Activated CD8-positive, alpha-beta T cell treated with anti-CD3 and anti-CD28 coated beads, Interleukin-2, amount 10 ng/mL, durations not matched to agents 7 days and 5 days (primary cell): ENCODE results near the gene GINS3. TPM values are rescaled to one million over a fixed set of nuclear protein-coding genes. Genes with fewer than 3 reads are reported as not detected.

Source experiments
- ATAC-seq: fragments of 150-1000 bp; cut with Tn5 transposase; one replicate; pipeline ENCODE4 v1.10.0; 2021; ENCODE audit warnings: moderate library complexity
- CTCF ChIA-PET: fragments of 350-600 bp; sonication (Branson Sonifier 250); formaldehyde crosslinking; loops from one replicate; lab custom pipeline; 2021; ENCODE audit warnings: antibody characterized with exemption; lab: Charles Lee
- POLR2A ChIA-PET: fragments of 350-600 bp; sonication (Branson Sonifier 250); formaldehyde crosslinking; loops from one replicate; lab custom pipeline; 2021; ENCODE audit warnings: antibody characterized with exemption; lab: Charles Lee
- DNase-seq: peaks from one replicate; pipeline ENCODE4 v3.0.0-alpha.2; 2020
- H3K27ac Mint-ChIP-seq: one replicate; pipeline ENCODE4 v1.8.0; 2021; ENCODE audit warnings: mild to moderate bottlenecking, mixed read lengths
- H3K27me3 Mint-ChIP-seq: one replicate; pipeline ENCODE4 v1.8.0; 2021; ENCODE audit warnings: low read depth, mixed read lengths
- H3K36me3 Mint-ChIP-seq: one replicate; pipeline ENCODE4 v1.8.0; 2021; ENCODE audit warnings: low read depth, mixed read lengths
- H3K4me1 Mint-ChIP-seq: one replicate; pipeline ENCODE4 v1.8.0; 2021; ENCODE audit warnings: low read depth, mixed read lengths
- H3K4me3 Mint-ChIP-seq: one replicate; pipeline ENCODE4 v1.8.0; 2021; ENCODE audit warnings: mild to moderate bottlenecking, mixed read lengths
- H3K9me3 Mint-ChIP-seq: one replicate; pipeline ENCODE4 v1.8.0; 2022; ENCODE audit warnings: mixed read lengths; ENCODE audit not compliant: insufficient read depth
- total RNA-seq, 2 experiments: library from RNA; stranded (reverse); gene quantifications; one replicate each; pipeline ENCODE4 v1.2.3, GENCODE V29; 2021

Gene GINS3
- total RNA-seq, 2 experiments from 2014 or later = 16.3 to 18.0 TPM

- DNase-seq (no peak), ATAC-seq (no peak)
- no peaks in the 10 kb centered on the region for H3K36me3 Mint-ChIP-seq
- H3K27me3 Mint-ChIP-seq = peaks cover 24% of the 10 kb centered on the region
- ChIA-PET POLR2A (interaction anchor here (0.6 kb wide), 1 partner anchor 1871 kb away, joined by 4 read pairs; no protein-coding TSS in a partner anchor), CTCF (interaction anchor here (0.8 kb wide), 1 partner anchor 20 kb away, joined by 3 read pairs; no protein-coding TSS in a partner anchor)
- no peaks in the 10 kb centered on the region for H3K9me3 Mint-ChIP-seq
- no peaks in the 10 kb centered on the region for H3K4me1 Mint-ChIP-seq
- H3K27ac Mint-ChIP-seq = no peak overlapping the region
- no peak overlapping the region for H3K4me3 Mint-ChIP-seq
Measured at GRCh38 chr16:58366247-58367031, 25.8 kb upstream of the GINS3 start.

GRCh38 chr16:58367252-58367651 lies 25.0 kb upstream of the GINS3 start:
- no peak overlapping the region for H3K4me3 Mint-ChIP-seq
- H3K4me1 Mint-ChIP-seq = no peaks in the 10 kb centered on the region
- ChIA-PET POLR2A (interaction anchor here (0.6 kb wide), 1 partner anchor 1870 kb away, joined by 4 read pairs; no protein-coding TSS in a partner anchor), CTCF (interaction anchor here (0.8 kb wide), 1 partner anchor 30 kb away, joined by 3 read pairs; no protein-coding TSS in a partner anchor)
- H3K9me3 Mint-ChIP-seq = no peaks in the 10 kb centered on the region
- no peaks in the 10 kb centered on the region for H3K36me3 Mint-ChIP-seq
- no peak overlapping the region for H3K27ac Mint-ChIP-seq
- DNase-seq (no peak), ATAC-seq (no peak)
- peaks cover 31% of the 10 kb centered on the region for H3K27me3 Mint-ChIP-seq

DNA sequence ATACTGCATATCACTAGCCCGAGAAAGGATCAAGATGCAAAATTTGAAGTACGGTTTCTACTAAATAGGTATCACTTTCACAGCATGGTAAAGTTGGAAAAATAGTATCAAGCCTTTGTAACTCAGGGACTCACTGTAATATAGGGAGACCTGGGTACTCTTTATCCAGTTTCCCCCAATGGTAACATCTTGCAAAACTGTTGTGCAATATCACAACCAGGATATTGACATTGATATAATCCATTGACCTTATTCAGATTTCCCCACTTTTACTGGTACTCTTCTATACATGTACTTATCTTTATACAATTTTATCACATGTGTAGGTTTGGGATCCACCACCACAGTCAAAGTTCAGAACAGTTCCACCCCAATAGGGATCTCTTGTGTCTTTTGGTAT lies 20.4 kb upstream of the GINS3 start:
- Mint-ChIP-seq H3K4me3 (no peak overlapping the region), H3K4me1 (no peaks in the 10 kb centered on the region), H3K27ac (no peak overlapping the region), H3K27me3 (peaks cover 30% of the 10 kb centered on the region), H3K36me3 (no peaks in the 10 kb centered on the region), H3K9me3 (no peaks in the 10 kb centered on the region)
- no peak for ATAC-seq
- POLR2A ChIA-PET = no interaction called here
- CTCF ChIA-PET = no interaction called here
- no peak for DNase-seq

- Mint-ChIP-seq H3K27me3 (peaks cover 25% of the 10 kb centered on the region), H3K36me3 (no peaks in the 10 kb centered on the region), H3K9me3 (no peaks in the 10 kb centered on the region), H3K27ac (no peak overlapping the region), H3K4me3 (no peak overlapping the region), H3K4me1 (no peaks in the 10 kb centered on the region)
- ATAC-seq (no peak), DNase-seq (no peak)
- ChIA-PET POLR2A (no interaction called here), CTCF (no interaction called here)
Measured at GRCh38 chr16:58375386-58375785, 16.9 kb upstream of the GINS3 start.

DNA sequence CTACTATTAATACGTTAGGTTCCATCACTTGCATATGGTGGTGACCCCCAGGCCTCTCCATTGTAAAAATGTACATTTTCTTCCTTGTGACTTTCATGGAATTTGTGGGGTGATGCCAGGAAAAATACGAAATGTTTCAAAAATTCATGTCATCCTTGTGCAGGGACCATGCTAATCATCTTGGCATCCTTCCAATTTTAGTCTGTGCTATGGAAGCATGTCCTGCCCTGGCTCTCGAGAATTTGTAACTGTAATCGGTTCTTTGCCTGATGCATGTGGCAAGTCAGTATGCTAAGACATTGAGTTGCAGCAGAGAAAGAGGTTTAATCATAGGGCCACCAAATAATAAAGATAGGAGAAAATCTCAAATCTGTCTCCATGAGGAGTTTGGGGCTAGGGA lies 14.3 kb upstream of the GINS3 start:
- CTCF ChIA-PET = no interaction called here
- Mint-ChIP-seq H3K27me3 (peaks cover 30% of the 10 kb centered on the region), H3K27ac (no peak overlapping the region), H3K36me3 (no peaks in the 10 kb centered on the region), H3K4me1 (no peaks in the 10 kb centered on the region), H3K4me3 (no peak overlapping the region), H3K9me3 (no peaks in the 10 kb centered on the region)
- POLR2A ChIA-PET = no interaction called here
- no peak for ATAC-seq
- no peak for DNase-seq

DNA sequence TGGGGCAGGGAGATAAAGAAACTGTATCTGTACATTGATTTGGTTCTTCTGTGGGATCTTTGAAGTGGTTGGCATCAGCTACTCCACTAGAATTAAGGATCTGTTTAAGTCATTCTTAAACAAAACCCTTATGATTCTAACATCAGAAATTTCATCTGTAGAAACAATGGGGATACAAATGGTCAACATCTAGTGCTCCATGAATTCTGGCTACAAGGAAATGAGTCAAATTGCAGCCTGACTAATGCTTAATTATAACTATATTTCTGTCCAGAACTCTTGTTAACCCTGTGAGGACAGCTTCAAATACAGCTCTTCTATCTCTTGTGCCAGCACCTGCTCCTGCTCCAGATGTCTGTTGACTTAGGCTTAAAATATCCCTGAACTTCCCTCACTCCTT lies 13.9 kb upstream of the GINS3 start:
- peaks cover 27% of the 10 kb centered on the region for H3K27me3 Mint-ChIP-seq
- no peaks in the 10 kb centered on the region for H3K4me1 Mint-ChIP-seq

DNA sequence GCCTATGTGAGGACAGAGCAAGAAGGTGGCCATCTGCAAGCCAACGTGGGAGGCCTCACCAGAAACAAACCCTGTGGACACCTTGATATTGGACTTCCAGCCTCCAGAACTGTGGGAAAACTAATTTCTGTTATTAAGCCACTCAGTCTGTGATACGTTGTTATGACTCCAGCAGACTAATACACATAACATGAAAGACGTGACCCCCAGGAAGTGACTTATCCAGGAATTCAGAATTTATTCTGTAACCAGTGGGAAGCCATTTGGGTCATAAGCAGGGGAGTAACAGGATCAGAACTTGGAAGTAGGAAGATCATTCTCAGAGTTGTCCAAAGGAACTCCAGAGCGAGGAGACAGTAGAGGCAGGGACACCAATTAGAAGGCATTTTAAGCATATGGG lies 12.5 kb upstream of the GINS3 start:
- Mint-ChIP-seq H3K27ac (no peak overlapping the region), H3K9me3 (no peaks in the 10 kb centered on the region), H3K36me3 (no peaks in the 10 kb centered on the region), H3K4me3 (no peak overlapping the region), H3K27me3 (peaks cover 27% of the 10 kb centered on the region), H3K4me1 (no peaks in the 10 kb centered on the region)
- POLR2A ChIA-PET = no interaction called here
- ATAC-seq = no peak
- DNase-seq = no peak
- CTCF ChIA-PET = no interaction called here

More for the DNA sequence above, 13.9 kb upstream of the GINS3 start:
- DNase-seq (no peak), ATAC-seq (no peak)
- ChIA-PET POLR2A (no interaction called here), CTCF (no interaction called here)
- Mint-ChIP-seq H3K4me3 (no peak overlapping the region), H3K9me3 (no peaks in the 10 kb centered on the region), H3K36me3 (no peaks in the 10 kb centered on the region), H3K27ac (no peak overlapping the region)

DNA sequence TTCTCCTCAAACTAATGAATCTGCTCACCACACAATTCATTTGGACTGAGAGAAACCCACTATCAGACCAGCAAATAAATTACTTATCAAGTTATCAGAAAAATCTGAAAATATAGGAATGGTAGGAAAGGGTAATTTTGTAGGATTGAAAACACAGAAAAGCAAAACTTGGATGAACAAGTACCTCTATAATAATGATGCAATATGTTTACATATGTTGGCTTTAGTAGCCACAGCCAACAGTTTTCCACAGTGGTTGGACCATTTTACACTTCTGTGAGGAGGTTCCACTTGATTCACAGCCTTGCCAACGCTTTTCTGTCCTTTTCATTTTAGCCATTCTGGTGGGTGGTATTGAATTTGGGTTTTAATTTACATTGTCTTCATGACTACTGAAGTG lies 10.6 kb upstream of the GINS3 start:
- peaks cover 23% of the 10 kb centered on the region for H3K27me3 Mint-ChIP-seq
- CTCF ChIA-PET = no interaction called here
- no peaks in the 10 kb centered on the region for H3K9me3 Mint-ChIP-seq
- H3K27ac Mint-ChIP-seq = no peak overlapping the region
- no peak for DNase-seq
- POLR2A ChIA-PET = no interaction called here
- H3K4me3 Mint-ChIP-seq = no peak overlapping the region
- no peak for ATAC-seq
- no peaks in the 10 kb centered on the region for H3K4me1 Mint-ChIP-seq
- no peaks in the 10 kb centered on the region for H3K36me3 Mint-ChIP-seq

- ChIA-PET POLR2A (no interaction called here), CTCF (no interaction called here)
Measured at GRCh38 chr16:58384437-58385055, 7.7 kb upstream of the GINS3 start.

GRCh38 chr16:58385218-58385773 lies 7.0 kb upstream of the GINS3 start:
- ChIA-PET CTCF (interaction anchor here (0.9 kb wide), 1 partner anchor 48 kb away, joined by 3 read pairs; no protein-coding TSS in a partner anchor), POLR2A (no interaction called here)
- Mint-ChIP-seq H3K27ac (no peak overlapping the region), H3K9me3 (no peaks in the 10 kb centered on the region), H3K27me3 (peaks cover 21% of the 10 kb centered on the region), H3K4me3 (no peak overlapping the region), H3K4me1 (no peaks in the 10 kb centered on the region), H3K36me3 (no peaks in the 10 kb centered on the region)
- ATAC-seq (no peak), DNase-seq (no peak)

More at GRCh38 chr16:58384437-58385055, 7.7 kb upstream of the GINS3 start:
- H3K9me3 Mint-ChIP-seq = no peaks in the 10 kb centered on the region
- no peaks in the 10 kb centered on the region for H3K36me3 Mint-ChIP-seq
- no peak overlapping the region for H3K27ac Mint-ChIP-seq
- ATAC-seq = no peak
- no peak overlapping the region for H3K4me3 Mint-ChIP-seq
- no peak for DNase-seq
- H3K27me3 Mint-ChIP-seq = peaks cover 21% of the 10 kb centered on the region
- H3K4me1 Mint-ChIP-seq = no peaks in the 10 kb centered on the region

- no peak for DNase-seq
- Mint-ChIP-seq H3K27ac (no peak overlapping the region), H3K36me3 (peaks cover 20% of the 10 kb centered on the region), H3K27me3 (peaks cover 15% of the 10 kb centered on the region), H3K4me3 (no peak overlapping the region), H3K9me3 (peaks cover 7% of the 10 kb centered on the region), H3K4me1 (peaks cover 30% of the 10 kb centered on the region)
- ChIA-PET CTCF (interaction anchor here (1.0 to 3.5 kb wide), 3 partner anchors 52 to 122 kb away, joined by 3 to 12 read pairs (median 8); no protein-coding TSS in a partner anchor), POLR2A (no interaction called here)
- no peak for ATAC-seq
Measured at GRCh38 chr16:58389724-58390123, 2.5 kb upstream of the GINS3 start.

DNA sequence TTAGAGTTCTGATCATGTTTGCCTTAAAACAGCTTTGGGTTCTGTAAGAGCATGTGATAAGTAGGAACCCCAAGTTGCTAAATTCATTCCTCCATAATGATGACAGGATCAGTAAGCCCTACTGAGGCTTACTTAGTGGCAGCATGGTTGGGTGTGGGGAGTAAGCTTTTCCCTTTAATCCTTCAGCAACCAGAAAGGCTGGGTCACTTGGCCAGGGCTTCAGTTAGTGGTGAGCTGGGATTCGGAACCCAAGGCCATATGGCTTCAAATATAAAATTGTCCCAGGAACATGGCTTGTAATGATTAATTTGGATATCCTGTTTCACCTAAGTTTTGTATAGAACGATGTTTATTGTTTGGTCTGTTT lies 850 bp downstream of the GINS3 start:
- Mint-ChIP-seq H3K27me3 (peaks cover 15% of the 10 kb centered on the region), H3K9me3 (peaks cover 7% of the 10 kb centered on the region), H3K4me3 (peak overlapping the region; percentile 100), H3K36me3 (peaks cover 27% of the 10 kb centered on the region), H3K4me1 (peaks cover 34% of the 10 kb centered on the region), H3K27ac (peak overlapping the region; percentile 100)
- POLR2A ChIA-PET = interaction anchor here (0.6 to 1.8 kb wide), 2 partner anchors 8 to 23 kb away, joined by 3 to 5 read pairs; no protein-coding TSS in a partner anchor
- peak; percentile 7 for ATAC-seq
- no peak for DNase-seq
- CTCF ChIA-PET = interaction anchor here (1.1 to 2.0 kb wide), 2 partner anchors 9 to 94 kb away, joined by 3 to 5 read pairs; no protein-coding TSS in a partner anchor
